HepG2 (cell line): Measurements from ENCODE around the gene HAGH. TPM values are rescaled to one million over a fixed set of nuclear protein-coding genes. Genes with fewer than 3 reads are reported as not detected.

Source experiments
- ATAC-seq: fragments of 200-7000 bp; cut with Tn5 transposase; 3 replicates; pipeline ENCODE4 v1.9.1; 2020; ENCODE audit warnings: mild to moderate bottlenecking, moderate library complexity
- BruUV-seq: library from RNA; stranded (reverse); fragments of 400-500 nt; replicated peaks from 2 replicates; lab custom pipeline; 2021; lab: Mats Ljungman, UMichigan
- CTCF ChIA-PET: fragments of 300-600 bp; formaldehyde crosslinking; extraction: SDS; loops from one replicate; lab custom pipeline; 2021; ENCODE audit warnings: low total read pairs, inconsistent platforms, low intra/inter-chr PET ratio; lab: Yijun Ruan, JAX
- POLR2A ChIA-PET: fragments of 350-600 bp; sonication (Branson Sonifier 250); formaldehyde crosslinking; loops from one replicate; lab custom pipeline; 2020; ENCODE audit warnings: antibody characterized with exemption, inconsistent platforms; lab: Yijun Ruan, JAX
- DNase-seq: peaks from one replicate; pipeline ENCODE4 v3.0.0-alpha.2; 2015; ENCODE audit warnings: low spot score
- FAIRE-seq: peaks from 3 replicates; lab custom pipeline; 2011; peaks lifted over from hg19 to GRCh38; lab: Jason Lieb, UNC
- H2AFZ ChIP-seq: one replicate; pipeline ENCODE4 v1.6.1; 2011; ENCODE audit warnings: low read length, inconsistent platforms
- H3K27ac ChIP-seq: fragments of 300-600 bp; 3 replicates; pipeline ENCODE4 v1.8.0; 2011; ENCODE audit warnings: mixed run types, mild to moderate bottlenecking, mixed read lengths, low read length, inconsistent platforms; ENCODE audit not compliant: insufficient read depth; ENCODE audit errors: extremely low read length
- H3K27me3 ChIP-seq, 2 experiments: fragments of 200-600 bp in 1 of 2; 2 replicates in 1 of 2; 3 replicates in 1 of 2; pipeline versions ENCODE4 v1.6.0 to v1.8.0; 2011; ENCODE audit warnings: low read length in 2 of 2, mild to moderate bottlenecking in 2 of 2, moderate library complexity in 2 of 2, inconsistent platforms in 1 of 2; ENCODE audit not compliant: insufficient read depth in 2 of 2, control insufficient read depth in 1 of 2
- H3K36me3 ChIP-seq, 2 experiments: fragments of 200-600 bp in 1 of 2; replicated peaks in 1 of 2; 2 replicates in 1 of 2; 3 replicates in 1 of 2; pipeline versions ENCODE4 v1.5.1 to v1.8.0; 2011; ENCODE audit warnings: low read length in 2 of 2, inconsistent platforms in 1 of 2; ENCODE audit not compliant: insufficient read depth in 2 of 2, control insufficient read depth in 1 of 2
- H3K4me1 ChIP-seq: 2 replicates; pipeline ENCODE4 v1.5.1; 2012; ENCODE audit warnings: low read length, inconsistent platforms; ENCODE audit not compliant: insufficient read depth
- H3K4me2 ChIP-seq: 2 replicates; pipeline ENCODE4 v1.6.0; 2011; ENCODE audit warnings: low read depth, low read length, inconsistent platforms
- H3K4me3 ChIP-seq, 3 experiments: fragments of 200-600 bp in 1 of 3; sonication (generic), shearing (Covaris generic) in 1 of 3; replicated peaks in 1 of 3; 2 replicates each; pipeline ENCODE4 v1.5.1; 2011 to 2016; ENCODE audit warnings: low read length in 3 of 3, inconsistent platforms in 2 of 3, low read depth in 2 of 3, mild to moderate bottlenecking in 2 of 3, control low read depth in 1 of 3, mixed read lengths in 1 of 3; ENCODE audit not compliant: insufficient read depth in 1 of 3
- H3K79me2 ChIP-seq: one replicate; pipeline ENCODE4 v1.6.1; 2011; ENCODE audit warnings: low read length, inconsistent platforms; ENCODE audit not compliant: insufficient read depth
- H3K9ac ChIP-seq: 2 replicates; pipeline ENCODE4 v1.6.0; 2011; ENCODE audit warnings: mild to moderate bottlenecking, low read depth, low read length, inconsistent platforms; ENCODE audit not compliant: insufficient read depth
- H3K9me3 ChIP-seq: 2 replicates; pipeline ENCODE4 v1.5.1; 2012; ENCODE audit warnings: mild to moderate bottlenecking, low read length
- H4K20me1 ChIP-seq: 2 replicates; pipeline ENCODE4 v1.6.0; 2011; ENCODE audit warnings: inconsistent platforms, mild to moderate bottlenecking, low read length, moderate library complexity; ENCODE audit not compliant: insufficient read depth
- ADNP ChIP-seq: sonication (generic); formaldehyde crosslinking; IDR thresholded peaks from 2 replicates; pipeline ENCODE4 v1.4.0; 2020; ENCODE audit warnings: missing genetic modification reagents
- KLF13 ChIP-seq: sonication (generic); formaldehyde crosslinking; IDR thresholded peaks from 2 replicates; pipeline ENCODE4 v1.4.0; 2020; ENCODE audit warnings: mild to moderate bottlenecking, missing genetic modification reagents
- NPAS2 ChIP-seq: sonication (generic); formaldehyde crosslinking; IDR thresholded peaks from 2 replicates; pipeline ENCODE4 v1.8.0; 2022; ENCODE audit warnings: mild to moderate bottlenecking, missing genetic modification reagents, borderline replicate concordance
- SMC3 ChIP-seq: IDR thresholded peaks from 2 replicates; pipeline ENCODE4 v1.6.1; 2011; ENCODE audit warnings: low read length, improper control_type of control experiment
- TCF7 ChIP-seq: sonication (generic); IDR thresholded peaks from 2 replicates; pipeline ENCODE4 v1.6.1; 2016; ENCODE audit warnings: antibody characterized with exemption, low read depth
- ZNF121 ChIP-seq: sonication (generic); formaldehyde crosslinking; IDR thresholded peaks from 2 replicates; pipeline ENCODE4 v1.5.0; 2020; ENCODE audit warnings: mild to moderate bottlenecking, missing genetic modification reagents
- ZNF138 ChIP-seq: sonication (generic); formaldehyde crosslinking; IDR thresholded peaks from 2 replicates; pipeline ENCODE4 v1.5.0; 2020; ENCODE audit warnings: mild to moderate bottlenecking, low read depth, missing genetic modification reagents
- ZNF7 ChIP-seq: IDR thresholded peaks from 2 replicates; pipeline ENCODE4 v1.6.1; 2016; ENCODE audit warnings: missing biosample characterization, missing genetic modification reagents
- WGBS: methylation state at CpG from one replicate; pipeline ENCODE4 v1.1.6; 2017; ENCODE audit warnings: low lambda C conversion rate; 5-methylcytosine and 5-hydroxymethylcytosine counted together
- in situ Hi-C: cut with HindIII; loops from 2 replicates; pipeline ENCODE4 v1.10.0; 2017; ENCODE audit warnings: low pct_unique_long_range_greater_than_20kb; ENCODE audit not compliant: extremely low pct_ligation_motif_present
- intact Hi-C: fragments of 100-400 bp; cut with micrococcal nuclease; formaldehyde crosslinking; loops from one replicate; pipeline ENCODE4 v1.10.0; 2022; ENCODE audit not compliant: unreplicated experiment
- polyA plus RNA-seq, 8 experiments: library from polyadenylated mRNA; depleted of rRNA in 3 of 8; stranded (reverse) in 7 of 8; unstranded in 1 of 8; fragments of >200 nt; fragmentation: Illumina TruSeq in 4 of 8; extraction: Trizol in 4 of 8; gene quantifications; 2 replicates each; pipeline versions ENCODE4 v1.2.1 to v1.2.3, GENCODE V29; 2011 to 2016; ENCODE audit warnings: low read depth in 4 of 8, missing spikeins in 1 of 8, mixed read lengths in 1 of 8; ENCODE audit not compliant: insufficient read depth in 1 of 8
- total RNA-seq, 5 experiments: library from RNA; depleted of rRNA; stranded (reverse); fragments of >200 nt; fragmentation: Illumina TruSeq; extraction: Trizol; gene quantifications; 2 replicates each; pipeline ENCODE4 v1.2.3, GENCODE V29; 2016; ENCODE audit warnings: low read depth in 1 of 5
- TF ChIP-seq, protein P1 (sequence below): IDR thresholded peaks from 2 replicates; pipeline ENCODE4 v1.6.1; 2012; ENCODE audit warnings: low read depth, low read length, improper control_type of control experiment
- TF ChIP-seq, protein P2 (sequence below): sonication (generic); formaldehyde crosslinking; IDR thresholded peaks from 2 replicates; pipeline ENCODE4 v1.5.1; 2020; ENCODE audit warnings: mild to moderate bottlenecking, missing genetic modification reagents, borderline replicate concordance

HAGH gene
- total and polyA plus RNA-seq, 2 of the 13 experiments (the other 11 are each of a cell fraction or from before 2014, with no cell fraction given): 70.4 to 95.4 TPM

DNA sequence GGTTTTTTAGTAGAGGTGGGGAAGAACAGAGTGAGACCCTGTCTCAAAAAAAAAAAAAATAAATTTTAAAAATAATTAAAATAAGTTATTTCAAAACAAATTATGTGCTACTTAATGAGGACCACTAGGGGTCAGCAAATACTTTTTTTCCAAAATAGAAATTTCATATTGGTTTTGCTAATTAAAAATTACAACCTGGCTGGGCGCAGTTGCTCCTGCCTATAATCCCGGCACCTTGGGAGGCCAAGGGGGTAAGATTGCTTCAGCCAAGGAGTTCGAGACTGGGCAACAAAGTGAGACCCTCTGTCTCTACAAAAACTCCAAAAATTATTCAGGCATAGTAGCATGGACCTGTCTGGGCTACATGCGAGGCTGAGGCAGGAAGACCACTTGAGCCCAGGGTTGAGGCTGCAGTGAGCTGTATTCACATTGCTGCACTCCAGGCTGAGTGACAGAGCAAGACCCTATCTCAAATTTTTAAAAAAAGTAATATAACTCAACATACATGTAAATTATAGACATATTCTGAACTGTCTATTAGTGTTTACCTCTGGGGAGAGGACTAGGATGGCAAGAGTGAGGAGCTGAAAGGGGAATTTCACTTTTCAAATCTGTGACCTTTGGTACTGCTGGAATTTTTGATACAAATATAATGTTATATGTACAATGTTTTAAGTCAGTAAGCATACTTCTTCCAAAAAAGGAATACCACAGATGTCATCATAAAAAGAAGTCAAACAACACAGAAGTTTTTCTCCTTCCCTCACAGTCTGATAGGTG, 37.2 kb upstream of the HAGH start (continued):
- TF ChIP-seq SMC3 (peak; percentile 33), KLF13 (CRISPR knock-in tag) (no peak), ZNF138 (no peak), NPAS2 (CRISPR knock-in tag) (no peak)
- TF ChIP-seq, protein P1, sequence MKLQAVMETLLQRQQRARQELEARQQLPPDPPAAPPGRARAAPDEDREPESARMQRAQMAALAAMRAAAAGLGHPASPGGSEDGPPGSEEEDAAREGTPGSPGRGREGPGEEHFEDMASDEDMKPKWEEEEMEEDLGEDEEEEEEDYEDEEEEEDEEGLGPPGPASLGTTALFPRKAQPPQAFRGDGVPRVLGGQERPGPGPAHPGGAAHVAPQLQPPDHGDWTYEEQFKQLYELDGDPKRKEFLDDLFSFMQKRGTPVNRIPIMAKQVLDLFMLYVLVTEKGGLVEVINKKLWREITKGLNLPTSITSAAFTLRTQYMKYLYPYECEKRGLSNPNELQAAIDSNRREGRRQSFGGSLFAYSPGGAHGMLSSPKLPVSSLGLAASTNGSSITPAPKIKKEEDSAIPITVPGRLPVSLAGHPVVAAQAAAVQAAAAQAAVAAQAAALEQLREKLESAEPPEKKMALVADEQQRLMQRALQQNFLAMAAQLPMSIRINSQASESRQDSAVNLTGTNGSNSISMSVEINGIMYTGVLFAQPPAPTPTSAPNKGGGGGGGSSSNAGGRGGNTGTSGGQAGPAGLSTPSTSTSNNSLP: peak; percentile 63; the same call in 1 of the 2 replicates

DNA sequence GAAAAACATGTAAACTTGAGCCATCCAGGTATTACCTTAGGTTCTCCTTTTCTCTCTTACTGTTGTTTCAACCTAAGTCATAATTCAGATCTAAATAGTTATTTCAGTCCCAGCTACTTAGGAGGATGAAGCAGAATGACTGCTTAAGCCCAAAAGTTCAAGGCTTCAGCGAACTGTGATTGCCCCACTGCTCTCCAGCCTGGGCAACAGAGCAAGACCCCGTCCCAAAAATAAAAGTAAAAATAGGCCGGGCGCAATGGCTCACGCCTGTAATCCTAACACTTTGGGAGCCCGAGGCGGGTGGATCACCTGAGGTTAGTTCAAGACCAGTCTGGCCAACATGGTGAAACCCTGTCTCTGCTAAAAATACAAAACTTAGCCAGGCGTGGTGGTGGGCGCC, 35.8 kb upstream of the HAGH start:
- in situ Hi-C loops (loop anchor here (5.0 kb wide), 1 partner anchor 60 kb away; no protein-coding TSS in a partner anchor), intact Hi-C loops (loop anchor here (2.0 kb wide), 1 partner anchor 70 kb away; no protein-coding TSS in a partner anchor)
- H3K4me1 ChIP-seq: peaks cover 18% of the 10 kb centered on the region
- no peak overlapping the region for H3K4me2 ChIP-seq
- no peak overlapping the region for H3K4me3 ChIP-seq
- H3K27me3 ChIP-seq: peaks cover 1 to 6% of the 10 kb centered on the region in 2 experiments; a peak in 2 of 5 replicates
- no peak for ATAC-seq
- H4K20me1 ChIP-seq: no peaks in the 10 kb centered on the region
- no peaks in the 10 kb centered on the region for H3K79me2 ChIP-seq
- no peak for FAIRE-seq
- H3K9ac ChIP-seq: no peak overlapping the region
- TF ChIP-seq, protein P2, sequence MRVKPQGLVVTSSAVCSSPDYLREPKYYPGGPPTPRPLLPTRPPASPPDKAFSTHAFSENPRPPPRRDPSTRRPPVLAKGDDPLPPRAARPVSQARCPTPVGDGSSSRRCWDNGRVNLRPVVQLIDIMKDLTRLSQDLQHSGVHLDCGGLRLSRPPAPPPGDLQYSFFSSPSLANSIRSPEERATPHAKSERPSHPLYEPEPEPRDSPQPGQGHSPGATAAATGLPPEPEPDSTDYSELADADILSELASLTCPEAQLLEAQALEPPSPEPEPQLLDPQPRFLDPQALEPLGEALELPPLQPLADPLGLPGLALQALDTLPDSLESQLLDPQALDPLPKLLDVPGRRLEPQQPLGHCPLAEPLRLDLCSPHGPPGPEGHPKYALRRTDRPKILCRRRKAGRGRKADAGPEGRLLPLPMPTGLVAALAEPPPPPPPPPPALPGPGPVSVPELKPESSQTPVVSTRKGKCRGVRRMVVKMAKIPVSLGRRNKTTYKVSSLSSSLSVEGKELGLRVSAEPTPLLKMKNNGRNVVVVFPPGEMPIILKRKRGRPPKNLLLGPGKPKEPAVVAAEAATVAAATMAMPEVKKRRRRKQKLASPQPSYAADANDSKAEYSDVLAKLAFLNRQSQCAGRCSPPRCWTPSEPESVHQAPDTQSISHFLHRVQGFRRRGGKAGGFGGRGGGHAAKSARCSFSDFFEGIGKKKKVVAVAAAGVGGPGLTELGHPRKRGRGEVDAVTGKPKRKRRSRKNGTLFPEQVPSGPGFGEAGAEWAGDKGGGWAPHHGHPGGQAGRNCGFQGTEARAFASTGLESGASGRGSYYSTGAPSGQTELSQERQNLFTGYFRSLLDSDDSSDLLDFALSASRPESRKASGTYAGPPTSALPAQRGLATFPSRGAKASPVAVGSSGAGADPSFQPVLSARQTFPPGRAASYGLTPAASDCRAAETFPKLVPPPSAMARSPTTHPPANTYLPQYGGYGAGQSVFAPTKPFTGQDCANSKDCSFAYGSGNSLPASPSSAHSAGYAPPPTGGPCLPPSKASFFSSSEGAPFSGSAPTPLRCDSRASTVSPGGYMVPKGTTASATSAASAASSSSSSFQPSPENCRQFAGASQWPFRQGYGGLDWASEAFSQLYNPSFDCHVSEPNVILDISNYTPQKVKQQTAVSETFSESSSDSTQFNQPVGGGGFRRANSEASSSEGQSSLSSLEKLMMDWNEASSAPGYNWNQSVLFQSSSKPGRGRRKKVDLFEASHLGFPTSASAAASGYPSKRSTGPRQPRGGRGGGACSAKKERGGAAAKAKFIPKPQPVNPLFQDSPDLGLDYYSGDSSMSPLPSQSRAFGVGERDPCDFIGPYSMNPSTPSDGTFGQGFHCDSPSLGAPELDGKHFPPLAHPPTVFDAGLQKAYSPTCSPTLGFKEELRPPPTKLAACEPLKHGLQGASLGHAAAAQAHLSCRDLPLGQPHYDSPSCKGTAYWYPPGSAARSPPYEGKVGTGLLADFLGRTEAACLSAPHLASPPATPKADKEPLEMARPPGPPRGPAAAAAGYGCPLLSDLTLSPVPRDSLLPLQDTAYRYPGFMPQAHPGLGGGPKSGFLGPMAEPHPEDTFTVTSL (CRISPR knock-in tag): no peak
- TF ChIP-seq ZNF7 (CRISPR knock-in tag) (no peak), ZNF121 (CRISPR knock-in tag) (peak; percentile 66; the same call in 1 of the 2 replicates), ADNP (CRISPR knock-in tag) (no peak), TCF7 (no peak)
- no peak overlapping the region for H2AFZ ChIP-seq
- 75% methylated on average over 9 of the region's 9 CpGs for WGBS
- DNase-seq: no peak
- POLR2A ChIA-PET: no interaction called here
- H3K9me3 ChIP-seq: no peaks in the 10 kb centered on the region
- no peaks in the 10 kb centered on the region for H3K36me3 ChIP-seq
- BruUV-seq: no TSS peak
- no peak overlapping the region for H3K27ac ChIP-seq
- CTCF ChIA-PET: no interaction called here
